PC-9 (cell line): ENCODE data around the gene UGT1A3. TPM values are rescaled to one million over a fixed set of nuclear protein-coding genes. Genes with fewer than 3 reads are reported as not detected.

ENCODE experiments used
- BruUV-seq: library from RNA; stranded (reverse); fragments of 400-500 nt; replicated peaks from 2 replicates; lab custom pipeline; 2021; lab: Mats Ljungman, UMichigan
- CTCF ChIA-PET: fragments of 300-600 bp; sonication (Branson Sonifier 250); formaldehyde crosslinking; loops from one replicate; lab custom pipeline; 2022; ENCODE audit warnings: antibody characterized with exemption; lab: Charles Lee
- POLR2A ChIA-PET: fragments of 300-600 bp; sonication (Branson Sonifier 250); formaldehyde crosslinking; loops from one replicate; lab custom pipeline; 2022; ENCODE audit warnings: antibody characterized with exemption; ENCODE audit not compliant: unreplicated experiment; lab: Charles Lee
- DNase-seq, 2 experiments: peaks; one replicate each; pipeline versions ENCODE4 v3.0.0 to v3.0.0-alpha.2; 2015 to 2022; ENCODE audit warnings: mixed read lengths in 1 of 2
- H2AFZ ChIP-seq: fragments of 200-600 bp; sonication (generic); 2 replicates; pipeline ENCODE4 v1.8.1; 2017; ENCODE audit warnings: antibody characterized with exemption
- H3F3A ChIP-seq: fragments of 200-600 bp; sonication (generic); 2 replicates; pipeline ENCODE4 v1.8.1; 2017; ENCODE audit warnings: antibody characterized with exemption, mild to moderate bottlenecking, low read depth; ENCODE audit not compliant: insufficient read depth
- H3K27ac ChIP-seq: fragments of 200-600 bp; sonication (generic); 2 replicates; pipeline ENCODE4 v1.6.1; 2016; ENCODE audit warnings: mixed run types
- H3K27me3 ChIP-seq: fragments of 200-600 bp; sonication (generic); 2 replicates; pipeline ENCODE4 v1.6.1; 2016; ENCODE audit warnings: low read depth, mixed run types; ENCODE audit not compliant: insufficient read depth
- H3K36me3 ChIP-seq: fragments of 200-600 bp; sonication (generic); 2 replicates; pipeline ENCODE4 v1.6.1; 2016; ENCODE audit warnings: low read depth, mixed run types
- H3K4me1 ChIP-seq: fragments of 200-600 bp; sonication (generic); replicated peaks from 2 replicates; pipeline ENCODE4 v1.6.1; 2016; ENCODE audit warnings: mixed run types; ENCODE audit not compliant: insufficient read depth
- H3K4me2 ChIP-seq: fragments of 200-600 bp; sonication (generic); 2 replicates; pipeline ENCODE4 v1.6.1; 2017; ENCODE audit warnings: mixed run types
- H3K4me3 ChIP-seq: fragments of 200-600 bp; sonication (generic); 2 replicates; pipeline ENCODE4 v1.6.1; 2016; ENCODE audit warnings: mixed run types
- H3K79me2 ChIP-seq: fragments of 200-600 bp; sonication (generic); 2 replicates; pipeline ENCODE4 v1.6.1; 2017; ENCODE audit warnings: low read depth, mixed run types
- H3K9me2 ChIP-seq: fragments of 200-600 bp; sonication (generic); 2 replicates; pipeline ENCODE4 v1.8.1; 2017; ENCODE audit warnings: mild to moderate bottlenecking; ENCODE audit not compliant: insufficient read depth
- H3K9me3 ChIP-seq: fragments of 200-600 bp; sonication (generic); 2 replicates; pipeline ENCODE4 v1.8.1; 2016; ENCODE audit warnings: low read depth; ENCODE audit not compliant: insufficient read depth
- H4K20me1 ChIP-seq: fragments of 200-600 bp; sonication (generic); 2 replicates; pipeline ENCODE4 v1.8.1; 2017; ENCODE audit not compliant: insufficient read depth
- EZH2 ChIP-seq: fragments of 200-600 bp; sonication (generic); IDR thresholded peaks from 2 replicates; pipeline ENCODE4 v1.8.0; 2017; ENCODE audit warnings: antibody characterized with exemption, low read depth
- intact Hi-C: fragments of 100-400 bp; cut with micrococcal nuclease; formaldehyde crosslinking; loops from one replicate; pipeline ENCODE4 v1.10.0; 2022; ENCODE audit not compliant: unreplicated experiment
- total RNA-seq: library from RNA; stranded (reverse); gene quantifications from 2 replicates; pipeline ENCODE4 v1.2.3, GENCODE V29; 2021
- TF ChIP-seq, protein P1 (sequence below): fragments of 200-600 bp; sonication (generic); conservative IDR thresholded peaks from 2 replicates; pipeline ENCODE4 v1.6.1; 2017; ENCODE audit warnings: mixed run types, antibody characterized with exemption, mild to moderate bottlenecking, moderate library complexity

The UGT1A3 gene
- total RNA-seq, 1 experiment from 2014 or later = 67.1 TPM

DNA sequence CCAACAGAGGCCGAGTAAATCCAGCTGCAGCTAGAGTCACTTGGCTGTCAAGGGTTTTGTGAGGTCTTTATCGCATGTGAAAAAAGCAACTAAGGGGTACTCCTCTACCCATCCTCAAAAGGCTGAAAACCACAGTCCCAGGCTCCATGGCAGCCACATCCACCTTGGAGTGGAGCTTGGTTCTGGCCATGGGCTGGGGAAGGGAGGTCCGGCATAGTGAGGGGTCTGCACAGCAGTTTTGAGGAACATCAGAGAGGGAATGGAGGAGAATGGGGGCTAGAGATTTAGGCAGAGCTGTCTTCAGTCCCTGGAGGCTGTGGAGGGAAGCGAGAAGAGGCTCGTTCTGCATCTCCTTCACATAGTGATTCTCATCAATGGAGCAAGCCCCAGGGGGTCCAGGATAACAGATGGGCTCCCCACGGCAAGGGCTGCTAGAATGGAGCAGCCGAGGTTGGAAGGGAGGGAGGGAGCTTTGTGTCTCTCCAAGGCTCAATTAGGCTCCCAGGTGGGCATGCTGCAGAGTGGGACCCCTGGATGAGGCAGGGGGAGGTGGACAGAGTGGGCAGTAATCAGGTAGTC is 70.3 kb downstream of the UGT1A3 start:
- Histone ChIP-seq H3K36me3 (no peaks in the 10 kb centered on the region), H3K27ac (no peak overlapping the region), H3K27me3 (no peaks in the 10 kb centered on the region), H3K4me2 (no peak overlapping the region), H3K9me3 (no peaks in the 10 kb centered on the region), H4K20me1 (no peaks in the 10 kb centered on the region), H3K9me2 (no peaks in the 10 kb centered on the region), H2AFZ (no peak overlapping the region), H3K4me3 (no peak overlapping the region), H3K4me1 (peaks cover 7% of the 10 kb centered on the region), H3K79me2 (no peaks in the 10 kb centered on the region), H3F3A (no peaks in the 10 kb centered on the region)
- TF ChIP-seq EZH2 = no peak
- TF ChIP-seq, protein P1, sequence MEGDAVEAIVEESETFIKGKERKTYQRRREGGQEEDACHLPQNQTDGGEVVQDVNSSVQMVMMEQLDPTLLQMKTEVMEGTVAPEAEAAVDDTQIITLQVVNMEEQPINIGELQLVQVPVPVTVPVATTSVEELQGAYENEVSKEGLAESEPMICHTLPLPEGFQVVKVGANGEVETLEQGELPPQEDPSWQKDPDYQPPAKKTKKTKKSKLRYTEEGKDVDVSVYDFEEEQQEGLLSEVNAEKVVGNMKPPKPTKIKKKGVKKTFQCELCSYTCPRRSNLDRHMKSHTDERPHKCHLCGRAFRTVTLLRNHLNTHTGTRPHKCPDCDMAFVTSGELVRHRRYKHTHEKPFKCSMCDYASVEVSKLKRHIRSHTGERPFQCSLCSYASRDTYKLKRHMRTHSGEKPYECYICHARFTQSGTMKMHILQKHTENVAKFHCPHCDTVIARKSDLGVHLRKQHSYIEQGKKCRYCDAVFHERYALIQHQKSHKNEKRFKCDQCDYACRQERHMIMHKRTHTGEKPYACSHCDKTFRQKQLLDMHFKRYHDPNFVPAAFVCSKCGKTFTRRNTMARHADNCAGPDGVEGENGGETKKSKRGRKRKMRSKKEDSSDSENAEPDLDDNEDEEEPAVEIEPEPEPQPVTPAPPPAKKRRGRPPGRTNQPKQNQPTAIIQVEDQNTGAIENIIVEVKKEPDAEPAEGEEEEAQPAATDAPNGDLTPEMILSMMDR = no peak
- CTCF ChIA-PET = no interaction called here
- POLR2A ChIA-PET = no interaction called here
- DNase-seq = no peak
- no TSS peak for BruUV-seq
- intact Hi-C loops = no loop called here

DNA sequence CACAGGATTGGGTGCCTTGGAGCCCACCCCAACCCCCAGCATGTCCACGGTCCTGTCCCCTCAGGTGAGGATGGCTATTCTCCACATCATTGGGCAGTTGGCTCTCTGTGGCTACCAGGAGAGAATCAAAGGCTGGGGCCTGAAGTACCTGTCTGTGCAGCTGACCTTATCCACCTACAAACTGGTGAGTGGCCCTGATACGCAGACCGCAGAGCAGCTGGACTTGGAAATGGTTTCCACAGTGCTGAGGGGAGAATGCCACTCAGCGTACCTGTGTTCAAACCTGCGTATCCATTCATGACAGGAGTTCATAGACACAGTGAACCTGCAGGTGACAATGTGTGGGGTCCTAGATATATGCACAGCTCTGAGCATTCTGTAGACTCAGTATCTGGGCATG is 70.9 kb downstream of the UGT1A3 start:
- no peaks in the 10 kb centered on the region for H3K27me3 ChIP-seq
- TF ChIP-seq, protein P1 = no peak
- TF ChIP-seq EZH2 = no peak
- intact Hi-C loops = no loop called here
- H3K4me3 ChIP-seq = no peak overlapping the region
- no peaks in the 10 kb centered on the region for H3K9me2 ChIP-seq
- H3K79me2 ChIP-seq = no peaks in the 10 kb centered on the region
- ChIA-PET POLR2A (no interaction called here), CTCF (no interaction called here)
- no peak for DNase-seq
- H3K36me3 ChIP-seq = no peaks in the 10 kb centered on the region
- no peaks in the 10 kb centered on the region for H3F3A ChIP-seq
- H3K27ac ChIP-seq = no peak overlapping the region
- H2AFZ ChIP-seq = no peak overlapping the region
- H3K4me2 ChIP-seq = no peak overlapping the region
- no peaks in the 10 kb centered on the region for H4K20me1 ChIP-seq
- H3K4me1 ChIP-seq = peaks cover 7% of the 10 kb centered on the region
- BruUV-seq = no TSS peak
- no peaks in the 10 kb centered on the region for H3K9me3 ChIP-seq

DNA sequence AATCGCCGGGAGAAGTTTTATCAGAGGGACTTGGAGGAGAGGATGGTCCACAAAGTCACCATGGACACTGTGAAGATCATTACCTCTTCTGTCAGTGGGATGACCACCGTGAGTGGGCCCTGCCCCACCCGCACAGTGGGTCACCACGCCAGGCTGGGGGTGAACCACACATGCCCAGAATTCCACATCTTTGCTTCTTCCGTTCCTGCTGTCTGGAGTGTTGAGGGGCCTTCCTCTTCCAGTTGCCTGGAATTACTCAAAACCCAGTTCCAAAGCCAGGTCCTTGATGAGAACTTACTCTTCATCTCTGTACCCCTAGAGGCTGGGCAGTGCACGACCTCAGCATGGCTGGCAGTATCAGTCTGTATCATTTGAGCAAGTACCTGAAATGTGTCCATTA is 71.4 kb downstream of the UGT1A3 start:
- no peaks in the 10 kb centered on the region for H4K20me1 ChIP-seq
- H3K9me2 ChIP-seq = no peaks in the 10 kb centered on the region
- no TSS peak for BruUV-seq
- H3K27me3 ChIP-seq = no peaks in the 10 kb centered on the region
- H3K27ac ChIP-seq = no peak overlapping the region
- no peak overlapping the region for H2AFZ ChIP-seq
- no peak for DNase-seq
- H3K4me3 ChIP-seq = no peak overlapping the region
- H3F3A ChIP-seq = no peaks in the 10 kb centered on the region
- intact Hi-C loops = no loop called here
- ChIA-PET CTCF (no interaction called here), POLR2A (no interaction called here)
- H3K36me3 ChIP-seq = no peaks in the 10 kb centered on the region
- no peaks in the 10 kb centered on the region for H3K9me3 ChIP-seq
- H3K4me2 ChIP-seq = no peak overlapping the region
- peaks cover 7% of the 10 kb centered on the region for H3K4me1 ChIP-seq
- TF ChIP-seq EZH2 = no peak
- TF ChIP-seq, protein P1 = no peak
- no peaks in the 10 kb centered on the region for H3K79me2 ChIP-seq
